Measurements from ENCODE around the gene AKAP13. TPM values are rescaled to one million over a fixed set of nuclear protein-coding genes. Genes with fewer than 3 reads are reported as not detected.
"Not testable (repeated sequence)": the region's sequence is repeated elsewhere in the genome, so short reads cannot be mapped to it uniquely, and the experiment has no call there.

AKAP13 gene
- total RNA-seq, 4 donors from 2014 or later, result 332 to 362 (median 351) TPM

- TF ChIP-seq POLR2A (IDR thresholded peaks at IDR 0.05) (no peak), EP300 (IDR thresholded peaks at IDR 0.05) (no peak), CTCF (IDR thresholded peaks at IDR 0.05) (no peak)
- no peaks in the 10 kb centered on the region for H3K9me3 ChIP-seq
- no peaks in the 10 kb centered on the region for H3K36me3 ChIP-seq
- no peak for DNase-seq (ENCODE audit: low spot score in 2 of 2)
- H3K4me3 ChIP-seq, result peak overlapping the region; percentile 74 to 100 (median 91)
- H3K27ac ChIP-seq, result peak overlapping the region; percentile 83 to 92 (median 88)
- peaks cover 0 to 34% (median 16%) of the 10 kb centered on the region in 4 donors for H3K4me1 ChIP-seq
- H3K27me3 ChIP-seq, result no peaks in the 10 kb centered on the region
- 0 to 2% methylated on average over 53 to 56 of the region's 56 CpGs for WGBS, 2 donors
Measured at GRCh38 chr15:85793641-85794597, 413.5 kb downstream of the AKAP13 start.

GRCh38 chr15:85794598-85795336 lies 414.4 kb downstream of the AKAP13 start, which contains the start of gene KLHL25:
TSS of gene KLHL25 (minus strand) at chr15:85794925. CDS start at chr15:85769810, 25,115 bp downstream.
- Histone ChIP-seq H3K4me1 (peaks cover 0 to 34% (median 16%) of the 10 kb centered on the region in 4 donors), H3K9me3 (no peaks in the 10 kb centered on the region), H3K36me3 (no peaks in the 10 kb centered on the region), H3K27ac (peak within 1 kb of the TSS; percentile 83 to 92 (median 88)), H3K4me3 (peak within 1 kb of the TSS; percentile 74 to 100 (median 91)), H3K27me3 (no peaks in the 10 kb centered on the region)
- TF ChIP-seq POLR2A (IDR thresholded peaks at IDR 0.05) (peak; percentile 74 to 92), CTCF (IDR thresholded peaks at IDR 0.05) (peak in 2 of 5 experiments; percentile 12 to 42), EP300 (IDR thresholded peaks at IDR 0.05) (peak in 1 of 2 donors; percentile 89)
- 1 to 3% methylated on average over 21 to 66 of the region's 71 CpGs for WGBS, 2 donors
- peak; percentile 89 for DNase-seq (ENCODE audit: low spot score in 2 of 2)

GRCh38 chr15:85795337-85796305 lies 415.2 kb downstream of the AKAP13 start:
- peaks cover 0 to 34% (median 16%) of the 10 kb centered on the region in 4 donors for H3K4me1 ChIP-seq
- no peaks in the 10 kb centered on the region for H3K36me3 ChIP-seq
- H3K27ac ChIP-seq, result peak overlapping the region in 2 of 4 donors; percentile 87 to 89
- DNase-seq (ENCODE audit: low spot score in 2 of 2), result no peak
- WGBS, 2 donors, result 42 to 47% methylated on average over 15 of the region's 15 CpGs
- no peaks in the 10 kb centered on the region for H3K27me3 ChIP-seq
- peak overlapping the region in 3 of 4 donors; percentile 74 to 100 (median 92) for H3K4me3 ChIP-seq
- H3K9me3 ChIP-seq, result no peaks in the 10 kb centered on the region
- no peak for TF ChIP-seq EP300 (IDR thresholded peaks at IDR 0.05)
- no peak for TF ChIP-seq POLR2A (IDR thresholded peaks at IDR 0.05)
- no peak for TF ChIP-seq CTCF (IDR thresholded peaks at IDR 0.05)

GRCh38 chr15:85796371-85796770 lies 416.0 kb downstream of the AKAP13 start:
- 90 to 94% methylated on average over 7 of the region's 7 CpGs for WGBS, 2 donors
- peaks cover 0 to 34% (median 16%) of the 10 kb centered on the region in 4 donors for H3K4me1 ChIP-seq
- DNase-seq (ENCODE audit: low spot score in 2 of 2); H3K36me3 ChIP-seq; H3K27ac ChIP-seq; H3K9me3 ChIP-seq; H3K4me3 ChIP-seq; H3K27me3 ChIP-seq: not testable (repeated sequence)

Small RNA genes within 50 kb of the gene (small RNA-seq; reads per million reads assigned to genes)
- not detected for gene AC021739.1
- 0.38 reads per million for gene MIR1276
- gene RNU6-1280P, result not detected
- not detected for gene RNU7-79P
